Left forelimb (tissue), 1 donor: ENCODE data around the gene TCF4.

ENCODE experiments used
- DNase-seq: peaks from one replicate; pipeline ENCODE4 v3.0.0-alpha.2; 2018; ENCODE audit warnings: low spot score

TCF4 gene

GRCh38 chr18:55234366-55235093 is 353.5 kb downstream of the TCF4 start:
- DNase-seq: peak; percentile 84

GRCh38 chr18:55233857-55234256 is 354.1 kb downstream of the TCF4 start:
- DNase-seq: no peak

- no peak for DNase-seq
Measured at GRCh38 chr18:55232506-55232905, 355.5 kb downstream of the TCF4 start.

- no peak for DNase-seq
Measured at GRCh38 chr18:55229682-55230081, 358.3 kb downstream of the TCF4 start.

- DNase-seq: no peak
Measured at GRCh38 chr18:55228707-55229106, 359.3 kb downstream of the TCF4 start.

GRCh38 chr18:55228191-55228590 is 359.8 kb downstream of the TCF4 start:
- DNase-seq: no peak

- no peak for DNase-seq
Measured at GRCh38 chr18:55227771-55228170, 360.2 kb downstream of the TCF4 start.

GRCh38 chr18:55226044-55226443 is 361.9 kb downstream of the TCF4 start:
- no peak for DNase-seq

GRCh38 chr18:55224086-55224625 is 363.8 kb downstream of the TCF4 start:
- DNase-seq: no peak

- no peak for DNase-seq
Measured at GRCh38 chr18:55221622-55222021, 366.4 kb downstream of the TCF4 start.

- no peak for DNase-seq
Measured at GRCh38 chr18:55220523-55220922, 367.5 kb downstream of the TCF4 start.

GRCh38 chr18:55219823-55220222 is 368.2 kb downstream of the TCF4 start:
- no peak for DNase-seq

GRCh38 chr18:55219059-55219458 is 368.9 kb downstream of the TCF4 start:
- no peak for DNase-seq

GRCh38 chr18:55214969-55215368 is 373.0 kb downstream of the TCF4 start:
- DNase-seq: no peak

- no peak for DNase-seq
Measured at GRCh38 chr18:55214534-55214933, 373.5 kb downstream of the TCF4 start.

- DNase-seq: no peak
Measured at GRCh38 chr18:55213586-55213985, 374.4 kb downstream of the TCF4 start.

- no peak for DNase-seq
Measured at GRCh38 chr18:55206927-55207326, 381.1 kb downstream of the TCF4 start.

GRCh38 chr18:55202232-55202917 is 385.6 kb downstream of the TCF4 start:
- no peak for DNase-seq

- no peak for DNase-seq
Measured at GRCh38 chr18:55199291-55199963, 388.6 kb downstream of the TCF4 start.

GRCh38 chr18:55195863-55196262 is 392.1 kb downstream of the TCF4 start:
- DNase-seq: no peak

- DNase-seq: no peak
Measured at GRCh38 chr18:55189972-55190371, 398.0 kb downstream of the TCF4 start.

GRCh38 chr18:55186588-55186987 is 401.4 kb downstream of the TCF4 start:
- DNase-seq: no peak

- no peak for DNase-seq
Measured at GRCh38 chr18:55185391-55185790, 402.6 kb downstream of the TCF4 start.
